HG03575 (cell line): ENCODE data around the gene POP4.

Experiments used
- ATAC-seq: cut with Tn5 transposase; IDR thresholded peaks from one replicate; pipeline ENCODE4 v1.9.1; 2021; ENCODE audit not compliant: unreplicated experiment, insufficient number of reproducible peaks, low FRiP score; ENCODE audit errors: extremely low read depth

Gene POP4

DNA sequence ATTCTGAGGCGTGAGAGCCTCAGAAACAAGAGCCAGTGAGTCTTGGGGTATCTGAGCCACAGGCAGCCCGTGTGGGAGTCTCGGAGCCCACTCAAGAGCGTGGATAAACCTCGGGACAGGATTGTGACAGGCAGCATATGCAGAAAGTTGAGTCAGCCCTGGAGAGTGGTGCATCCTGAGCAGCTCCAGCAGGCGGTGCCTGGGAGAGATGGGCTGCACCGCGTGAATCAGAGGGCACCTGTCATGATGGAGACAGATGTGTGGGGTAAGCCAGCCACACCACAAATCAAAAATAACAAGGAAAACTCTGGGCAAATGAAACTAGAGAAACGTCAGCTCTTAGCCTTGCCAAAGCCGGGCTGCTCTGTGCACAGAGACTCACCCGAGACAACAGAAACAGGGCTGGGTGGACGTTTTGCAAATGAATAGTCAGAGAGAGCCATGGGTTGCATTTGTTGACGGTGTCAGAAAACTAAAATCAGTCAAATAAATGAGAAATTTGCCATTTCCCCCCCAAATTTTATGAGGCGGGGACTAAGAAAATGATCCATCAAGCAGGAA lies 30.0 kb upstream of the POP4 start:
- ATAC-seq = no peak

DNA sequence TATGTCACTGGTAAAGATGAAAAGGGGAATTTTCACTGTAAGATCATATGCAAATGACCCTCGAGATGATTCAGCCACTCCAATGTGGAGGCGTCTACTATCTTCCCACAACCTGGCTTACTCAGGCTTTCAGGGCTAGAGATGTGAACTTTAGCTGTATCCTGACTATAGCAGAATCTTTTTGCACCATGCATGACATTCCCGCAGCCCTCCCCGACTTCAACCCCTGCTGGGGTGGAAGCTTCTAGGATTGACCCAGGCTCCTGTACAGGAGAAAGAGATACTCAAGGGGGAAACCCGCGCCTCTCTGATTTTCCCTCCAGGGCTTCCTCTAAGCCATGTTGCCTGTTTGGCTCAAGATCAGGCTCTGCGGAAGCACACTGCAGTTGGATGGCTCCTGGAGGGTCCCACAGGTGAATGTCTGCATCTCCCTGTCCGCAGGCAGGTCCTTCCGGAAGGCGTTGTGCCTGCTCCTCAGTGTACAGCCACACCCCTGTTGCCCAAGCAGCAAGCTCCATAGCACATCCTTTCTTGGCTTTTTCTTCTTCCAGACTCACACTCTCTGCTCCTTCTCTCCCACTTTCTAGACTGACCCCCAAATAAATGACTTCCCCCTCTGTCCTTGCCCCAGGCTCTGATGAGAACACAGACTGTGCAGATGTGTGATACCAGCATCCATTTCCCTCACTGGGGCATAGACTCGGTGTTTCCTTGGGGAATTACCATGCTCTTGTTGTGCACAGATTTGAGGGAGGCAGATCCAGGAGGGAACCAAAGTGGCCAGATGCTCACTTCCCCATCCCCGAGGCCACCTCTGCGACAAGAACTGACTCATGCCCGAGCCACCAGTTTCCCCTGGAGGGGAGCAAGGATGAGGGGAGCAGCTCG lies 29.1 kb upstream of the POP4 start:
- no peak for ATAC-seq

DNA sequence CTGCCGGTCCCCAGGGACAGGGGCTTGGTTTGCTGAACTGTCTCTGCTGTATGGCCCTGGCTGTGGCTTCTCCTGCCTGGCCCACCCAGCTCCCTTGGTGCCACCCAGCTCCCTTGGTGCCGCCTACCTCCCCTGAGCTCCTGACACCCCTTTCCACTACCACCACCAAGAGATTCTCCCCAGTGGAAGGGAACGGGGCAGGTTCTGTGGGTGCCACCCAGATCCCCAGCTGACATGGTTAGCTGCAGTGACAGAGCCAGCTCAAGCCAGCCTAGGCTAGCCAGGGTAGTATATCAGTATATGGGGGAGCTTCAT lies 28.5 kb upstream of the POP4 start:
- ATAC-seq = no peak

DNA sequence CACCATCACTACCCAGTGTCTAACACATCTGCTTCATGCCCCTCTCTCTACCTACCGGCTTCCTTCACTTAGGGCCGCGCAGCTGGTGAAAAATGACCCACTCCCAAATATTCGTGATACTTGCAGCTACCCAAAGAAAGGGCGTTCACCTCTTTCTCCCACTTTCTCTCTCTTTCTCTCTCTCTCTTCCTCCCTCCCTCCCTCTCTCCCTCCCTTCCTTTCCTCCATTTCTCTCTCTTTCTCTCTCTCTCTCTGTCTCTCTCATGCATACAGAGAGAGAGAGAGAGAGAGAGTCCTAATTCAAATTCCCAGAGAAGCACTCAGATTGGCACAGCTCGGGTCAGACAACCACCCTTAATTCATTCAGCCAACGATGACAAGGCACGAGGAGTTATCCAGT lies 27.7 kb upstream of the POP4 start:
- no peak for ATAC-seq

DNA sequence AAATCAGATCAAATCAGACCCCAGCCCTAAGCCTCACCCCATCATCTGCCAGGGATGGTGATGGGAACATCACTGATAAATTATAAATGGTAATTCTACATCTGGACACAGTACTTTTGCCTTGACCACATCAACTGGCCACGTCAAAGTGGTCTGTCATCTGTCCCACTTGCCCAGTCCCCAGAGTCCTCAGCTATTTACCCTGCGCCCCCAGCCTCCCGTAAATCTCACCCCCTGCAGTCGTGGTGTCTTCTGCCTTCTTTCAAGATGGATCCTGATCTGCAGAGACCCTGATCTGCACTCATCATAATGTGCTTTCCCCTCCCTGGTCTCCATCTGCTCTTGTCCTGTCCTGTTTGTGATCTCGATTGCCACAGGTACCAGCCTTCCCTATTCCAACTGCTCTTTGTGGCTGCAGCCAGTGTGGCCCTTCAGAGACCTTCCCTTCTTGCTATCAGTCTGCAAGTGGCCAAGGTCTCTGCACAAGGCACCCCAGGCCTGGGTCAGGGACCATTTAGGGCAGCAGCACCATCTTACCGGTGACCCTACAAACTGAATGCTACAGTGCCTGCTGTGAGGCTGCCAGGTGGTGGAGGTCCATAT lies 26.7 kb upstream of the POP4 start:
- no peak for ATAC-seq

DNA sequence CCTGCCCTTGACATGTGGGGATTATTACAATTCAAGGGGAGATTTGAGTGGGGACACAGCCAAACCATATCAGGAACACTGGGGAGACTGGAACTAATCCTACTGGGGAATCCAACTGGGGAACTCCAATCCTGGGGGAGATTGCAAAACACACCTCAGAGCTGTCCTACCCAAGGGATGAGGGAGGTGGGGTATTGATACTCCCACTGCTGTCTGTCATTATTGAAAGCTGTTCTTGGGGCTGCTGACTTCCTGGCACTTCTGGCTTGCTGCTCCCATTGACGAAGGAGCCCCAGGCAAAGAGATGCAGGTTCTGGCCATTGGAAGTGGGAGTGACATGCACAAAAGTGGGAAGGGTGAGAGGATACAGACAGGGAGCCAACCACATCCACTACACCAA lies 24.7 kb upstream of the POP4 start:
- ATAC-seq = no peak

DNA sequence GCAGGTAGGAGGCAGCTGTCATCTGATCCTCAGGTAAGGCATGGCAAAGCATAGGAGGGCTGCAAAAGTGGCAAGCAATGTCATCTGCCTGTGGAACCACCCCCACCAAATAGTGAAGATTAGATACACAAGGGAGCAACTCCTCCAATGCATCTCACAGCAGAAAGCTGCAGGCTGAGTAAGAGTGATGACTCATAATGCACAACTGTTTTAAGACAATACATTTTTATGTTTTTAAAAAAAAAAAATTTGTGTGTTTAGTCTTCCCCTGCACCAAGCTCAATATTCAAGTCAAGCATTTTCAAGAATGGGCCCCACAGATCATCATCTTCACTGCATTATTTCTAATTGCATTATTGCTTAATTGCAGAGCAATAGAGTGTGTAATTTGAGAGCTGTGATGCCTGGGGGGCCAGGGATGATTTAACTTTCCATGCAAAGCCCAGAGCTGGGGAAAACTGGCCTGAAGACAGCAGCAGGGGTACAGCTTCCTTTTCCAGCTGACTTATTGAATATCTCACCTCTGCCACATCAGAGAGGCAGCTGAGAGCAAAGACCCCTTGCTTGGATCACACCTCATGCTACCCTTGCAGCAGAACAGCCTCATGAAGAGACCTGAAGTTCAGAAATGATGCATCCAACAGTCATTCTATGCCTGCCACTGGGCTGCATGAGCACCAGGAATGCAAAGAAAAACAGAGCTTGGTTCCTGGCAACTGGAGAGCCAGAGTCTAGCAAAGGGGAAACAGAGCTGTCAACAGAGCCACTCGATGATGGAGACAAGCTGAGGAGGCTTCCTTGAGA lies 22.7 kb upstream of the POP4 start:
- ATAC-seq = no peak

DNA sequence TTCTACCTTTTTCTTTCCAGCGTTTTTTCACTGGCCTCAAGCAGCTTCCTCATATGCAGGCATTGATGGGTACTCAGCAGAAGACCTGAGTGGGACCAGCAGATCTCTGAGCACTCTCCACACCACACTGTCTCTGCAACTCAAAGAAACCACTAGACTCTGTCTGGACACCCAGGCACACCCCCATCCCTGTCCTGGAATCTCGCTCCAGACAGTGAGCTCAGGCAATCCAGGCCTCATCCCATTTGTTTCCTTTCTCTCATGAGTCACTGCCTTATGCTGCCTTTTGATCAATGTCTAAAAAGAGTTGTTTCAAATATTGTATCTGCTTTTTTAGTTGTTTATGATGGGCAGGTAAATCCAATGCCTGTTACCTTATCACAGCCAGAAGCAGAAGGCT lies 19.7 kb upstream of the POP4 start:
- no peak for ATAC-seq

DNA sequence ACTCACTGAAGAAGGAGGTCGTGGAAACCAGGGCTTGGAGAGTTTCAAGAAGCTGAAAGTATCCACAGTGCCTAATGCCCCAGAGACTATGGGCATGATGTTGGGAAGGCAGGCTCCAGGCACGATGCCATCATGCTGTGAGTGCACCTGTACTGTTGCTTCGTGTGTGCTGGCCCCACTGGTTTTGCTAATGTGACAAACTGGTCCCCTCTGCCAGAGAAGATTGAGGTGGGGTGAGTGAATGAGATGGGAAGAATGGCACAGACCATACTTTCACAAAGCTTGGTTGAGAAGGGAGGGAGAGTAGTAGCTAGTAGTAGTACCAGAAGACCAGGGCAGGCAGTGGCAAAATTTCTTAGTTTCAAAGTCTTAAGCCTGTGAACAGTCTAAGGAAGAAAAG lies 19.0 kb upstream of the POP4 start:
- ATAC-seq = no peak

DNA sequence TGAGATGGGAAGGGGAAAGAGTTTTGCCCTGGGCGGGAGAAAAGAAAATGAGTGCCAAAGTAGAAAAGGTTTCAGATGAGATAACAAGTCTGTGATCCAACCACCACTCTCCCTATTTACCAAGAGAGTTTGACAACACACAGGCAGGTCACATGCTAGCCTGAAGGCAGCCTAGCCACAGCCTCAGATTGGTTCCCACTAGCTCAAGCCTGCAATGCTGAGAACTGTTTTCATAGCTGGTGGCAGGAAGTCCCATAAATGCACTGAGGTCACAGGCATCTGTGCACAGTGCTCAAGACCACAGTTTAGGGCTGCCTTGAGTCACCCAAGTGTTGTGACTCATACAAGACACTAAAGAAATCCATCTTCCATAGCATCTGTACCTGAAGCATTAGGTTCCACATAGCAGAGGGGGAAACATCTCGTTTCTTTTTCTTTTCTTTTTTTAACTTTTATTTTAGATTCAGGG lies 18.5 kb upstream of the POP4 start:
- peak; percentile 93 for ATAC-seq

DNA sequence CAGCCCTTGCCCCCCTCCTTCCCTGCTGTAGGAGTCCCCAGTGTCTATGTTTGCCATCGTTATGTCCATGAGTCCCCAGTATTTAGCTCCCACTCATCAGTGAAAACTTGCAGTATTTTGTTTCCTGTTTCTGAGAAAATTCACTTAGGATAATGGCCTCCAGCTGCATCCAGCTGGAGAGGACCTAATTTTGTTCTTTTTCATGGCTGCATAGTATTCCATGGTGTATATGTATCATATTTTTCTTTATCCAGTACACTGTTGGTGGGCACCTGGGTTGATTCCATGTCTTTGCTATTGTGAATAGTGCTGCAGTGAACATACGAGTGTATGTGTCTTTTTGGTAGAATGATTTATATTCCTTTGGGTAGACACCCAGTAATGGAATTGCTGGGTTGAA lies 18.0 kb upstream of the POP4 start:
- no peak for ATAC-seq

DNA sequence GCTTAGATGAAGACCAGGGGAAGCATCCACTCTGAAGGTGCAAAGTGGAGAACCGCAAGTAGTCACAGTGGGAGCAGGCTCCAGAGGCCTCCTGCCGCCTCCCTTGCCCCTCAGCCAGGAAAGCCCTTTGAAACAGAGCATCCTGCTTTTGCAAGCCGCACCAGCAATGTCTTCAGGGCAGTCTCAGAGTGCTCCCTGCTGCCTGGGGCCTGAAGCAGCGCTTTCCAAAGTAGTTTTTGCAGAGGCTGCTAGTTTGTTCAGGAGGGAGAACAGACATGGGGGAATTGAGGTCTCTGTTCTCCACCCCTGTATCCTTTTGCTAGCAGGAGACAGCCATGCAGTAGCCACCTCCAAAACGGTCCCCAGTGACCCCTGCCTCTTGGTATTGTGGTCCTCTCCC lies 15.8 kb upstream of the POP4 start:
- ATAC-seq = no peak

DNA sequence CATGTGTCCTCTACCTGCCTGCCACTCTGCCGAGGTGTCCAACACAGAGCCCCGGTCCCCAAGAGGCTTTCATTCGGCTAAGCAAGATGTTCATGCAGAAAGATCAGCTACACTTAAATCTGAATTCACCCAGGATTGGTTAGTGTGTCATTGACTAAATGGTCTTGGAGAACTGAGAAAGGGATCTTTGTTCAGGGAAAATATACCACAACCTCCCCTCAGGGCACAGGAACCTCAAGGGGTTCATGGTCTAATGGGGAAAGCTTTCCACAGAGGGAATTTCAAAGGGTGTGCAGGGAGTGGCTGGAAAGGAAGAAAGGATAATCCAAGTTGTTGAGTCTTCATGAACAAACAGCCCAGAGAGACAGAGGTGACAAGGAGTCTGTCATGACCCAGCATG lies 14.4 kb upstream of the POP4 start:
- no peak for ATAC-seq

DNA sequence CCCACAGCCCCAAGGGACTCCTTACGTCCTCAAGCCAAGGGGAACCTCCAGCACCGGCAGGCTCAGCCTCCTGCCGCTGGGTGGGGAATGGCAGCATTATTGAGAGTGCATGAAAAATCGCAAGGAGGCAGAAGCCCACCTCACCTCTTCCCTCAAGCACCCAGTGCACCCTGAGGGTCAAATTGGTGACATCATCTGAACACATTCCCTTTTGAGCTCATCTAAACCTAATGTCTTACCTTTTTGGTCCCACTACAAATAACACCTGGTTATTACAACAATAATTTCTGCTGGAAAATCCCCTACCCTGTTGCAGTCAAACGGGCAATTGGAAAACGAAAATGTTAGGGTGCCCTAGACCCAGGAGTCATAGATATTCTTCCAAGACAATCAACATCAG lies 12.2 kb upstream of the POP4 start:
- ATAC-seq = no peak

DNA sequence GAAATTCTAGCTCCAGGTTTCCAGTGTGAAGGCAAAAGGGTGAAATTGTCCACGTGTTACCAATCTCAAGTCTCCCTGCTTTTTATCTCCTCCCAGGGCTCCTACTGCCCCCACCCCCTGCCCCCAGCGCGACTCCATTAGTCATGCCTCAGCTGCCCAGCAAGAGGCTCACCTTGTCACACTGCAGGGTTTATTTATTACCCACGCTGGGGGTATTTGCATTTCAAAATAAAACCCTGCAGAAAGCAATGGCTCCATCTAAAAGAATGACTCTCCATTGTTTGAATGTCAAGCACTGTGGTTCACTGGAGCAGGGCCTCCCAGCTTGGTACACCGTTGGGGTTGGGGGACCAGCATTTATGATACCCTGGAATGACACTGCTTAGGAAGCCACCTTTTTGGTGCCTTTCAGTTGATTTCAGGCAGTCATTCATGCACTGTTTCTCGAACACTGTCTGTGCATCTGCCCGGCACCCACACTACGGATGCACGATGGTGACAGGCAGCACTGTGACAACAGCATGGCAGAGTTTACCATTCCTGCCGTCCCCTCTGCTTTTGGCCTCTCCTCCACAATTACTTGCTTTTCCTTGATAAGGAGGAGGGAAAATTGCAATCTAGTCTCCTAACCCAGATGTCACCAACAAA lies 9.9 kb upstream of the POP4 start:
- ATAC-seq = no peak

DNA sequence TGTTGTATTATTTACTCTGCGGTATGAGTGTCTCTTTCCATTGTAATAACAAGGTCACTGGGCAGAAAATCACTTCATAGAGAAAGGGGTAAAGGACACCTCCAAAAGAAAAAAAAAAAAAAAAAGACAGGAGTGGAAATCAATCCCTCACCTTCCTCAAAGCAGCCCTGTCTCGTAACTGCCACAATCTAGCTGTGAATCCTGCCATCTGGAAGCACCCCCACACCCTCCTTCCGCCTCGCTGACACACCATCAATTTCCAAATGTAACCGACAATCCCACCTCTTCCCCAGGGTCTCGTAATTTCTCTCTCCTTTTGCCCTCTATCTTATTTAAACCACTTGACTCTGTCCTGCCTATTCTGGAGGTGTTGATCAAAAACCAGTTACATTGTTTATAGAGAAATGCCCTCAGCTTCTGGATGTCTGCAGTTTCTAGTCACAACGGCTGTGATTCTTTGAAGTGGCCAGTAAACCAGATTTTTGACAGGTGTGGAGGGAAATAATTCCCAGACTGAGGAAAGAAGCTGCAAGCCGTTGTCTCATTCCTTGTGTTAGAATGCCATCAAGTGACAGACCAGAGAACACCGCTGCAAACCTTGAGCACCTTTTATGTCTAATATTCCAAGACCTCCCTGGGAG lies 9.1 kb upstream of the POP4 start:
- no peak for ATAC-seq

DNA sequence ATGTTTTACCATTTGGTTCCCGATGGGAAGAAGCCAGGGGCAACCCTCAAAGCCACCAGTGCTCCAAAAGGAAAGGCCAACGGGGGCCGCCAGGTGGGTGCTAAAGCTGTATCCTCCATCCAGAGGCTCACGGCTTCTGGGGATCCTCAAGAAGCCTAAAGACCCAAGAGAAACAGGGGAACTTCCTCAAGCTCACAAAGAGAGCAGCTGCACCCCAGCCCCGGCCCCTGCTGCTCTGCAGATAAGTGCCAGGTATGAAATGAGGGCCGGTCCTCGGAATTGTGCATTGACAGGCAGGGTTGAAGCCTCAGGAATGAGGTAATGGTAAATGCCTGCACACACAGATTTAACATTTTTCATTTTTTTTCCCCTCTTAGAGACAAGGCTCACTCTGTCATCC lies 8.0 kb upstream of the POP4 start:
- ATAC-seq = no peak

DNA sequence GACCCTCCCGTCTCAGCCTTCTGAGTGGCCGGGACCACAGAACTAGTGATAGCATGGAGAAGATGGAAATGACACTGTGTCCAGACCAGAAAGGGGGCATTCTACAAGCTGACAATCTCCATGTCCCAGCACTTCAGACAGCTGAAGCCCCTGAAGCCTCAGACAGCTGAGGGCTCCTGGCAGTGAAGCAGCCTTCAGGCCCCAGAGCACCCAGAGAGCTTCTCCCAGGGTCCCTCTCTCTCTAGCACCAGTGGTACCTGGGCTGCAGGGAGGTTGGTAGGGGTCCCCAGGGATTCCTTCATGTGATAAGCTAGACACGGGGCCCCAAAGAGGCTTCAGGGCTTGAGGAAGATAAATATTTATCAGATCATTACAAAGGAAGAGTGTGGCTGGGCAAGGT lies 7.6 kb upstream of the POP4 start:
- ATAC-seq = no peak

DNA sequence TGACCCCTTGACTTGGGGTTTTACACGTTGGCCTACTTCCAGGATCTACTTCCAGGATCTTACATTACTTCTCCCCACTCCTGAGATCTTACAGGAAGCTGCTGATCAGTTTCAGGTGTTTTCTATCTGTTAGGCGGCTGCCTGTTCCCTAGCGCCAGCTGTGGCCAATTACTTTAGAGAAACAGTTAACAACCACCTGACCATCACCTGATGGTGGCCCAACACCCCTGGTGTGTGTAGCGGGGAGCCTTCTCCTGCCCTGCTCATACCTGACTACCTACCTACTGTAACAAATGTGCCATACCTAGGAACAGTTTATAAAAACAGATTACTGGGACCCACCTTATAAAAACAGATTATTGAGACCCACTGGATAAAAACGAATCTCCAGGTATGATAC lies 2.8 kb upstream of the POP4 start:
- no peak for ATAC-seq
